GM21360 (cell line): ENCODE results near the gene C20orf144.
A peak's percentile ranks its signal among the peaks of the same experiment; 100 is the strongest.

Experiments
- ATAC-seq: cut with Tn5 transposase; IDR thresholded peaks from one replicate; pipeline ENCODE4 v1.9.1; 2021; ENCODE audit warnings: mild to moderate bottlenecking, moderate library complexity; ENCODE audit not compliant: unreplicated experiment

The C20orf144 gene

DNA sequence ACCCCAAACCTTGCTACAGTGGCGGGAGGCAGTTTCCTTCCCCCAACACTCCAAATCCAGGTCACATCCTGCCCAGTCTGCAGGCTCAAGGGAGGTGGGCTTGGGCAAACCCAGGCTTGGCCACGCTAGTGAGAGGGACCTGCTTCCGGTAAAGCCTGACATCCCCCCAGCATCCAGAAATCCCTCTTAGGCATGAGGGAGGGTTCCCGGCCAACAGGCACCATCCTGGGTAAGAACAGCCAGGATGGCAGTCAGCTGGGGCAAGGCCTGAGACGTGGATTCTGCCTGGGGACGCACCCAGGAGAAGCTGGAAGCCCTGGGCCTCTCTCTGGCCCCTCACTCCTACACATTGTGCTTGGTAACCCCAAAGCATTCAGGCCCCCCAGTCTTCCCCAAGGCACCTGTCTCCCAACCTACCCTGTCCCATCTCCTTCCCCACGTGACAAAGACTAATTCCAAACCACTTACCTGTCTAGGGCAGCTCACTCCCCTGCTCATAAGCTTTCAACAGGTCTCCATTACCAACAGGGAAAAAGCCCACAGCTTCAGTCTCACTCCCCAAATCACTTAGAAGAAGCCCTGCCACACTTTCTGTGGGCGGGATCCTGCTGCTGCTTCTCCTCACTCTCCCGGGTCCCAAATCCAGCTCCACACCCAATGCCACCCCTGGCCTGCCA, 2.1 kb downstream of the C20orf144 start:
- ATAC-seq, result no peak

DNA sequence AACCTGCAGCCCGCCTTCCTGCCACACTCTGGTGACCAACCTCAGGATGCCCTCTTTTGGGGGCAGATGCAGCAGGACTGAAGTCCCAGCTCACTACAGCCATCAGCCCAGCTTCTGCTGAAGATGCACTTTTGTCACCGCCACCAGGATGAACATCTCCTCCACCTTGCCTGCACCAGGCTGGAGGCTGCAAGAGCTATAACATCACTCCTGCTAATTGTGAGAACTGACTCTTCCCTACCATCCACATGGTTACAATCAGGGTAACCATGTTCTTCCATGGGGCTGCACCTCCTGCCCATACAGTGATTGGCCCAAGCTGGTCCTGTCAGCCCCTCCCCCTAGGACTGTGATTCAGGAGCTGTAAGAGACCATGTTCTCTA, 2.6 kb downstream of the C20orf144 start:
- ATAC-seq, result no peak

- peak; percentile 57 for ATAC-seq
Observed at GRCh38 chr20:33666293-33667244, 4.4 kb downstream of the C20orf144 start, which contains the start of gene ACTL10. TSS of gene ACTL10 (plus strand) at chr20:33666943. CDS start at chr20:33667498, 555 bp downstream.

DNA sequence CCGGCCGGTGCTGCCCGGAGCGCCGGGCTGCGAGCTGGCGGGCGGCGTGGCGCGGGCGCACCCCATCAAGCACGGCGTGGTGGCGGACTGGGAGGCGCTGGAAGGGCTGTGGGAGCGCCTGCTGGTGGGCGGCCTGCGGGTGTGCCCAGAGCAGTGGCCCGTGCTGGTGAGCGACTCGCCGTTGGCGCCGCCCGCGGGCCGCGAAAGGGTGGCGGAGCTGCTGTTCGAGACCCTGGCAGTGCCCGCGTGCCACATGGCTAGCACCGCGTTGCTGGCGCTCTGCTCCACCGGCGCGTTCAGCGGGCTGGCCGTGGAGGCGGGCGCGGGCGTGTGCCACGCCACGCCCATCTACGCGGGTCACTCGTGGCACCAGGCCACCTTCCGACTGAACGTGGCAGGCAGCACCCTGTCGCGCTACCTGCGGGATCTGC, 5.1 kb downstream of the C20orf144 start:
- no peak for ATAC-seq

DNA sequence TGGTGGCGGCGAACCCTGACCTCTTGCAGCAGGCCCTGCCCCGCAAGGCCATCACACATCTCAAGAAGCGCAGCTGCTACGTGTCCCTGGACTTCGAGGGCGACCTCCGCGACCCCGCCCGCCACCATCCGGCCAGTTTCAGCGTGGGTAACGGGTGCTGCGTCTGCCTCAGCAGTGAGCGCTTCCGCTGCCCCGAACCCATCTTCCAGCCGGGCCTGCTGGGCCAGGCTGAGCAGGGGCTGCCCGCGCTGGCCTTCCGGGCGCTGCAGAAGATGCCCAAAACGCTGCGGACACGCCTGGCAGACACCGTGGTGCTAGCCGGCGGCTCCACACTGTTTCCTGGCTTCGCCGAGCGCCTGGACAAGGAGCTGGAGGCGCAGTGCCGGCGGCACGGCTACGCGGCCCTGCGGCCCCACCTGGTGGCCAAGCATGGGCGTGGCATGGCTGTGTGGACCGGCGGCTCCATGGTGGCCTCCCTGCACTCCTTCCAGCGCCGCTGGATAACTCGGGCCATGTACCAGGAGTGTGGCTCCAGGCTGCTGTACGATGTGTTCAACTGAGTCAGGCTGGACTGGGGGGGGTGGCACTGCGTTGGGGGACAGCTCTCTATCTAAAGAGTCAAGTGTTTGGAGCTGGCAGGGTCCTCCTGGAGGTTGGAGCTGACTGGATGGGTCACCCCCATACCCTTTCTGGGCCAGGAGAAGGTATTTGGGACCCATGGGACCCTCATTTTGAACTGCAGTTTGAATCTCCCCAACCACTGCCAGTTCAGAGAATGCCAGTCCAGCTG, 5.7 kb downstream of the C20orf144 start:
- no peak for ATAC-seq

DNA sequence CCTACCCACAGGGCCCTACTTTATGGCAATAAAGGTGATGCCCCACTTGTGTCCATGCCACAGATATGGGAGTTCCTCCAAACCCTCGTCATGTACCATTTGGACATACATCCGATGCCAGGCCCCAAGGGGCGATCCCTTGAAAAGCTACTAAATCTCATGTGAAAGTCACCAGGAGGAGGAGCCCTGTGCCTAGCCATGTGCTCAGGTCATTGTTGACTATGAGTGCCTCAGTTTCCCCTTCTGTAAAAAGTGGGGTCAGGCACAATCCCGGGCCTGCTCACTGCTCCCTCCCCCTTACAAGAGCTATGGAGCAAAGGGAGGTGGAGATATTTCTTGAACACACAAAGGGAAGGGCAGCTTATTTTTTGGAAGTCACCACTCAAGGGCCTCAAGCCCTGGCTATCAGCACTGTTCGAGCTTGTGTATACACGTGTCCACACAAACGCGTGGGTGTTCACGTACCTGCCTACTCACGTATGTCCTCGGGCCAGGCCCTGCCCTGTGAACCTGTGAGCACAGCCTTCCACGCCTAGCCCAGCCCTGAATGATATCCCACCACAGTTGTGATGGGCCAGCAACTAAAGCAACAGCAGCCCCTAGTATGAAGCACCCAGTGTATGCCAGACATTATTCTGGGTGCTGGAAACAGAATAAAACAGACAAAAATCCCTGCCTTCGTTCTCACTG, 6.5 kb downstream of the C20orf144 start:
- no peak for ATAC-seq

DNA sequence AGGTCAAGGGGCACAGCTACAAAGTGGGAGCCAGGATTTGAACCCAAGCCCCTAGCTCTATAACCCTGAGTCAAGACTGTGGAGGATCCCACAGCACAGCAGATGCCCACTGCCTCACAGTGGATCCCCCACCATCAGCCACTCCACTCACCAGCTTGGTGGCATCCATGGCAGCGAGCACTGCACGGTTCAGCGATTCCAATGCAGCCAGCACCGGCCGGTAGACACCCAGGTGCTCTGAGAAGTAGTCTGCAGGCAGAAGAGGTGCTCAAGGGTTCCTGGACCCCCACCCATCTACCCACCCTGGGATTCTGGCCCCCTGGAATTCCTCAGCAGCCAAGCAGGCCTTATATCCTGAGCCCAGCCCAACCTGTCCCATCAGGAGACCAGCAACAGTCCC, 7.1 kb downstream of the C20orf144 start:
- ATAC-seq, result no peak

GRCh38 chr20:33669873-33670640, 7.9 kb downstream of the C20orf144 start:
- no peak for ATAC-seq

DNA sequence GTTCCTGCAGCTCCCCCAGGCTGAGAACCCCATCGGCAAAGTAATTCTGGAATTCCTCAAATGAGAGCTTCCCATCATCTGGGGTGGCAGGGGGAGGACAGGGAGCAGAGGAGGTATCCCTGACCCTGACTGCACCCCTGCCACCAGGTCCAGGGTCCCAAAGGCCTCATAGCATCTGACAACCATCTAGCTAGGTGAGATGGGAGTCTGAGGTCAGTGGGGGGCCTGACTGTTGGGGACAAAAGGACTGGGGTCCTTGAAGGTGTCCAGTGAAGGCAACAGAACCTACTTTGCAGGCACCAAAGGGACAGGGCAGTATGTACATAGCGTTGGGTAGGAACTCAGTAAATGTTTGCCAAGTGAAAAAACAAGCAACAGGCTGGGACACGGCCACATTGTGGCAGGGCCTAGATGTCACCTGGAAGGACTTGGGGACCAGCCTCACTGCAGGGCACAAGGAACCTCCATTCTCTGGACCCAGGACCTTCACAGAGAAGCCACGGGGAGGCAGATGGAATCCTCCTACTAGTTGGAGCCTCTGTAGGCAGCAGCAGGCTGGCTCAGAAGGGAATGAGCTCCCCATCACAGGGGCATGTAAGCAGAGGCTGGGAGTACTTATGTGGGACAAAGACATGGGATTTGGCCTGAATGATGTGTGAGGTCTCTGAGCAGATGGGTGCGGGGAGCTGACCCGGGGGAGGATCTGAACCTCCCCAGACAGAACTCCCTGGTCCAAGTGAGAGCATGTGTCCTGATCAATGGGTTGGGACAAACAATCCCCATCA, 8.8 kb downstream of the C20orf144 start:
- no peak for ATAC-seq

DNA sequence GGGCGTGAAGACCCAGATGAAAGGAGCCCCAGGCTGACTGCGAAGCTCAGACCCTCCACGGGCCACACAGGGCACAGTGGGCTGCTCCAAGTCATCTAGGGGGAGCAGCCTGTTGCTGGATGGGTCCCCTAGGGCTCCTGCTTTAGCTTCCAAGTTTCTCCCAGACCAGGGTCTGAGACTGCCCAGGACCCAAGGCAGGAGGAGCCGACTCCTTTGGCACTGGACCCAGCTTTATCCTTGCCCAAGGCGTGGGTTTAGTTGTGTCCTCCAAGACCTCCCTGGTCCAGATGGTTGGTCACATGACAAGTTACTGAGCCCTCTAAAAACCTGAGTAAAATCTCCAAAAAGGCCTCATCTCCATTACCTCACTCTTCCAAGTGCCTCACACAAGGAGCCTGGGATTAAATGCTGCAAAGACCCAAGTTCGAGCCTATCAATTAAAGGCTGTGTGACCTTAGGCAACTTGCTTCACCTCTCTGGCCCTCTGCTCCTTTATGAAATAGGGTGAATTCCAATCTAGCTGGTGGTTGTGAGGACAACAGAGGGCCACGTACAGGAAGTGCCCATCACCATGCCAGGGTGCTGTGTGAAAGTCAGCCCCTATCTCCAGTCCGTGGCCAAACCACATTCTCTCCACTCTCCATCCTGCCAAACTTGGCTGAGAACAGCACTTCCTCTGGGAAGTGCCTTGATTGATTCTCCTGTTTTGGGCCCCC, 9.6 kb downstream of the C20orf144 start:
- ATAC-seq, result no peak

GRCh38 chr20:33672426-33673113, 10.4 kb downstream of the C20orf144 start:
- ATAC-seq, result no peak

- no peak for ATAC-seq
Observed at GRCh38 chr20:33673114-33673409, 10.9 kb downstream of the C20orf144 start.

- no peak for ATAC-seq
Observed at GRCh38 chr20:33673410-33674293, 11.5 kb downstream of the C20orf144 start.

DNA sequence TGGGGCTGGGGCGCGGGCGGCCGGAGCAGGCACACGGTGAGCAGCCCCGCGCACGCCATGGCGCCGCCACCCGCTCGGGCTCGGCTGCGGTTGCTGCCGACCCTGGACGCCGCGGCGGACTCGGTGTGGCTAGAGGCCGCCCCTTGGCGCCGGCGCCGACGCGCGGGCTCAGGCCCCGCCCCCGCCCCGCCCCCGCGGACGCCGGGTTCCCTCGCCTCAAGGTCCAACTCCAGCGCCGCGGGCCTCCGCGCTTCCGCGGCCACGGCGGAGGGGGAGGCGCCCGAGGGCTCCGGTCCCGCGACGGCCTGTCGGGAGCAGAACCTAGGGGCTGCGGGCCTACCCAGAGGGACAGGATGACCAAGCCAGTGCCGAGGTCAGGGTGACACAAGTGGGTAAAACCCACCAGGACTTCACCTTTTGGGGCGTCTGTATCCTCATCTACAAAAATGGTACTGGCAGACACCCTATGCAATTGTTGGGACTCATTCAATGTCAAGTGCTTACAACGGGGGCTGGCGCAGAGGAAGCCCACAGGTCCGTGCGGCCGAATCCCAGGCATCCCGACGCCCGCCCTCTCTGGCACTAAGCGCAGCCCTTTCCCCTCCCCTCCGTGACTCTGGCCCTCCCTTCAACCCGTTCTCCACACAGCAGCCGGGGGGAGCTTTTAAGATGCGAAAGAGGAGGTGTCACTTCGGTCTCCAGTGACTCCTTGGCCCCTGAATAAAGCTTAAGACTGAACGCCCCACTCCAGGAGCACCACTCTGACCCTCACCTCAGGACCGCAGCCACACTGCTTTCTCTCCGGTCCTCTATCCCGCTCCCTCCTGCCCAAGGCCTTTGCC, 12.4 kb downstream of the C20orf144 start, which contains the start of gene NECAB3:
TSS of gene NECAB3 (minus strand) at position 135 of the 842 bp plus-strand sequence. CDS start at position 59, 76 bp downstream.
- ATAC-seq, result no peak

DNA sequence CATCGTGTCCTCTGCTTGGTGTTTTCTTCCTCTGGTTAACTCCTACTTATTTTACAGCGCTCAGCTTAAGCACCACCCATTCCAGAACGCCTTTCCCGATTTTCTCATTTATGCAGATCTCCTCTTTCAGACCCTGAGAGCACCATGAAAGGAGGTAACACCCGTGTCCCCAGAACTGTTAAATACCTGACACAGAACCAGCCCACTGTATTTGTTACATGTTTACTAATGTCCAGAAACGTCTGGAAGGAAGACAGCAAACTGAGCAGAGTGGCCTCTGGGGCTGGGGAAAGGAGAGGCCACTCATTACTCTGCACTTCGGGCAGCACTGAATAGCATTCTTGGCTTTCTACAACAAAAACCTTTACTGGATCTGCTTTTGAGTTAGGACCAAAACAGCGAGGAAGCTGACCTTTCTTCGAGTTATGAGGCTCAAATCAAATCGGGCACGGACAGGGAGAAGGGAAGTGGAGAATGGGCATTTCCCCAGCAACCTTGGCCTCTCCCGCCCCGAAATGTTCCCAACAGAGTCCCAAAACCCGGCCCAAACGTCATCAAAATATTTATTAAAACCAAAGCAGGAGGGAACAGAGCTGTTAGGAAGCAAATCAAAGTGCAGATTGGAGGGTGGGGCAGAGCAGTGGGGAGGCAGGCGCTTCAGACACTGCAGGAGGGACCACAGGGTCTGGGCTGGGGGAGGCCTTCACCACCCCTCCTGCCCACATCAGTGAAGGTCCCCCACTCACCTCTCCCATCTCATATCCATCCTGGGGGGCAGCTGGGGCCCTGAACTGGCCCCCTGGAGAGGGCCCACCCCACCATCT, 13.2 kb downstream of the C20orf144 start:
- ATAC-seq, result no peak
